Activated naive CD4-positive, alpha-beta T cell treated with anti-CD3 and anti-CD28 coated beads, Interleukin-2, amount 50 U/mL, for 72 hours (primary cell): ENCODE measurements around the gene SETD1A. TPM values are rescaled to one million over a fixed set of nuclear protein-coding genes. Genes with fewer than 3 reads are reported as not detected.
A peak's percentile ranks its signal among the peaks of the same experiment; 100 is the strongest.

Experiments
- ATAC-seq, 2 donors: fragments of 150-1000 bp; cut with Tn5 transposase; 2 replicates each; pipeline ENCODE4 v1.10.0; 2021; ENCODE audit warnings: mild to moderate bottlenecking in 2 of 2, moderate library complexity in 2 of 2
- DNase-seq, 2 donors: peaks; one replicate each; pipeline ENCODE4 v3.0.0; 2021 to 2022; ENCODE audit warnings: low spot score in 2 of 2
- H3K27ac Mint-ChIP-seq, 2 donors: one replicate each; pipeline ENCODE4 v1.8.0; 2022; ENCODE audit warnings: mild to moderate bottlenecking in 2 of 2, mixed read lengths in 2 of 2
- H3K36me3 Mint-ChIP-seq, 2 donors: one replicate each; pipeline ENCODE4 v1.8.0; 2022; ENCODE audit warnings: mixed read lengths in 2 of 2
- H3K9me3 Mint-ChIP-seq, 2 donors: one replicate each; pipeline ENCODE4 v1.8.0; 2022; ENCODE audit warnings: mixed read lengths in 2 of 2
- total RNA-seq, 2 donors: library from RNA; stranded (reverse); gene quantifications; one replicate each; pipeline ENCODE4 v1.2.3, GENCODE V29; 2022

The SETD1A gene
- total RNA-seq, 2 donors from 2014 or later = 24.5 to 34.1 TPM

GRCh38 chr16:30964574-30965226 is 7.1 kb downstream of the SETD1A start:
- Mint-ChIP-seq H3K36me3 (peaks cover 29 to 32% of the 10 kb centered on the region in 2 donors), H3K9me3 (no peaks in the 10 kb centered on the region), H3K27ac (peak overlapping the region; percentile 19 to 68)
- ATAC-seq (no peak), DNase-seq (no peak)

- Mint-ChIP-seq H3K9me3 (no peaks in the 10 kb centered on the region), H3K27ac (peak overlapping the region; percentile 19 to 68), H3K36me3 (peaks cover 23 to 27% of the 10 kb centered on the region in 2 donors)
- no peak for DNase-seq
- no peak for ATAC-seq
Measured at GRCh38 chr16:30965436-30965835, 7.9 kb downstream of the SETD1A start.

DNA sequence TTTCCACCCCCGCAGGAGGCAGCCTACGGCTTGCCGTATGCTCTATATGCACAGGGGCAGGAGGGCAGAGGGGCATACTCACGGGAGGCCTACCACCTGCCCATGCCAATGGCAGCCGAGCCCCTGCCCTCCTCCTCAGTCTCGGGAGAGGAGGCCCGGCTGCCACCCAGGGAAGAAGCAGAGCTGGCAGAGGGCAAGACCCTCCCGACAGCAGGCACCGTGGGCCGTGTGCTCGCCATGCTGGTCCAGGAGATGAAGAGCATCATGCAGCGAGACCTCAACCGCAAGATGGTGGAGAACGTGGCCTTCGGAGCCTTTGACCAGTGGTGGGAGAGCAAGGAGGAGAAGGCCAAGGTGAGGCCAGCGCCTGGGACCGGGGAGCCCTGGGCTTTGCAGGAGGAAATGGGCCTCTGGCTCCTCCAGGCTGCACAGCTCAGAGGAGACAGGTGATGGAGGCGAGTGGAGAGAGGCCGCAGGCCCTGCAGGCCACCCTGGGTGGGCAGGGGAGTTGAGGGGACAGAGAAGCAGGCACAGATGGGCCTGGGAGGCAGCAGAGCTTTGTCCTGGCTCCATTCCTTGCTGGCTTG is 8.6 kb downstream of the SETD1A start:
- no peaks in the 10 kb centered on the region for H3K9me3 Mint-ChIP-seq
- H3K36me3 Mint-ChIP-seq = peaks cover 28 to 34% of the 10 kb centered on the region in 2 donors
- no peak for DNase-seq
- peak overlapping the region; percentile 71 to 72 for H3K27ac Mint-ChIP-seq
- ATAC-seq = no peak

- no peaks in the 10 kb centered on the region for H3K9me3 Mint-ChIP-seq
- H3K27ac Mint-ChIP-seq = peak overlapping the region in 1 of 2 donors; percentile 60
- DNase-seq = no peak
- H3K36me3 Mint-ChIP-seq = peaks cover 25 to 38% of the 10 kb centered on the region in 2 donors
- ATAC-seq = no peak
Measured at GRCh38 chr16:30967795-30968194, 10.2 kb downstream of the SETD1A start.

DNA sequence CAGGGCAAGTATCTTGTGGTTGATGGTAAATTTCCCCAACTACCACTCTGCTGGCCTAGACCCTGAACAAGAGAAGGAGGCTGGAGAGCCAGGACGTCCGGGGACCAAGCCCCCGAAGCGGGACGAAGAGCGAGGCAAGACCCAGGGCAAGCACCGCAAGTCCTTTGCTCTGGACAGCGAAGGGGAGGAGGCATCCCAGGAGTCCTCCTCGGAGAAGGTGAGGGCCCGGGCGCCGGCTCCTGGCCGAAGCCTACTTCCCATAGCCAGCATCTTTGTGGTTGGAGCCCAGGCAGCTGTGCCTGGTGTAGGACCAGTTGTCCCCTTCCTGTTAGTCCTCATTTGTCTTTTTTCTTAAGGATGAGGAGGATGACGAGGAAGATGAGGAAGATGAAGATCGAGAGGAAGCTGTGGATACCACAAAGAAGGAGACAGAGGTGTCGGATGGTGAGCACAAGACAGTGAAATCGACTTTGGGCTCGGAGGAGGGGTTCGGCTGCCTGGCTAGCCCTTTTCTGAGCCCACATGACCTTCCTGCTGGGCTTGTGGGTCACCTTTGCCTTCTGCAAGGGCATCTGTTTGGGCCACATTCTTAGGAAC is 11.8 kb downstream of the SETD1A start:
- ATAC-seq (no peak), DNase-seq (no peak)
- H3K36me3 Mint-ChIP-seq = peaks cover 19 to 32% of the 10 kb centered on the region in 2 donors
- peak overlapping the region; percentile 22 to 48 for H3K27ac Mint-ChIP-seq
- H3K9me3 Mint-ChIP-seq = no peaks in the 10 kb centered on the region

DNA sequence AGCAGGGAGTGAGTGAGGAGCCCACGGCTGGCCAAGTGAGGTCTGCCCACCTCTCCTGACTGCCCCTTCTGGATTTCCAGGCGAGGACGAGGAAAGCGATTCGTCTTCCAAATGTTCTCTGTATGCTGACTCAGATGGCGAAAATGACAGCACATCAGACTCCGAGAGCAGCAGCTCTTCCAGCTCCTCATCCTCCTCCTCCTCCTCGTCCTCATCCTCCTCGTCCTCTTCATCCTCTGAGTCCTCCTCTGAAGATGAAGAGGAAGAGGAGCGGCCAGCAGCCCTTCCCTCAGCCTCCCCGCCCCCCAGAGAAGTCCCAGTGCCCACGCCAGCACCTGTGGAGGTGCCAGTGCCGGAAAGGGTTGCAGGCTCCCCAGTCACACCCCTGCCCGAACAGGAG is 13.7 kb downstream of the SETD1A start:
- ATAC-seq (no peak), DNase-seq (no peak)
- Mint-ChIP-seq H3K36me3 (peaks cover 15 to 26% of the 10 kb centered on the region in 2 donors), H3K9me3 (no peaks in the 10 kb centered on the region), H3K27ac (peak overlapping the region in 1 of 2 donors; percentile 52)

GRCh38 chr16:30972872-30973271 is 15.3 kb downstream of the SETD1A start:
- ATAC-seq (no peak), DNase-seq (no peak)
- Mint-ChIP-seq H3K9me3 (no peaks in the 10 kb centered on the region), H3K27ac (peak overlapping the region; percentile 13 to 43), H3K36me3 (peaks cover 15 to 19% of the 10 kb centered on the region in 2 donors)

- Mint-ChIP-seq H3K36me3 (peaks cover 15 to 16% of the 10 kb centered on the region in 2 donors), H3K9me3 (no peaks in the 10 kb centered on the region), H3K27ac (no peak overlapping the region)
- ATAC-seq (no peak), DNase-seq (no peak)
Measured at GRCh38 chr16:30974348-30974747, 16.8 kb downstream of the SETD1A start.

- ATAC-seq (no peak), DNase-seq (no peak)
- Mint-ChIP-seq H3K36me3 (peaks cover 5 to 6% of the 10 kb centered on the region in 2 donors), H3K9me3 (no peaks in the 10 kb centered on the region), H3K27ac (peak overlapping the region; percentile 11 to 33)
Measured at GRCh38 chr16:30976486-30976885, 18.9 kb downstream of the SETD1A start.

GRCh38 chr16:30977502-30977901 is 19.9 kb downstream of the SETD1A start:
- ATAC-seq (peak in 1 of 2 donors; percentile 27), DNase-seq (peak in 1 of 2 donors; percentile 46)
- Mint-ChIP-seq H3K9me3 (no peaks in the 10 kb centered on the region), H3K36me3 (peaks cover 5 to 6% of the 10 kb centered on the region in 2 donors), H3K27ac (peak overlapping the region in 1 of 2 donors; percentile 23)

GRCh38 chr16:30979170-30980022 is 21.8 kb downstream of the SETD1A start:
- Mint-ChIP-seq H3K9me3 (no peaks in the 10 kb centered on the region), H3K27ac (no peak overlapping the region), H3K36me3 (peaks cover 0 to 5% of the 10 kb centered on the region in 2 donors)
- no peak for ATAC-seq
- DNase-seq = no peak

GRCh38 chr16:30980023-30980371 is 22.4 kb downstream of the SETD1A start:
- DNase-seq = no peak
- peak overlapping the region in 1 of 2 donors; percentile 55 for H3K27ac Mint-ChIP-seq
- no peaks in the 10 kb centered on the region for H3K9me3 Mint-ChIP-seq
- H3K36me3 Mint-ChIP-seq = peaks cover 0 to 5% of the 10 kb centered on the region in 2 donors
- ATAC-seq = no peak

- no peak overlapping the region for H3K27ac Mint-ChIP-seq
- no peak for DNase-seq
- peaks cover 0 to 5% of the 10 kb centered on the region in 2 donors for H3K36me3 Mint-ChIP-seq
- H3K9me3 Mint-ChIP-seq = no peaks in the 10 kb centered on the region
- ATAC-seq = no peak
Measured at GRCh38 chr16:30980434-30980833, 22.9 kb downstream of the SETD1A start.

DNA sequence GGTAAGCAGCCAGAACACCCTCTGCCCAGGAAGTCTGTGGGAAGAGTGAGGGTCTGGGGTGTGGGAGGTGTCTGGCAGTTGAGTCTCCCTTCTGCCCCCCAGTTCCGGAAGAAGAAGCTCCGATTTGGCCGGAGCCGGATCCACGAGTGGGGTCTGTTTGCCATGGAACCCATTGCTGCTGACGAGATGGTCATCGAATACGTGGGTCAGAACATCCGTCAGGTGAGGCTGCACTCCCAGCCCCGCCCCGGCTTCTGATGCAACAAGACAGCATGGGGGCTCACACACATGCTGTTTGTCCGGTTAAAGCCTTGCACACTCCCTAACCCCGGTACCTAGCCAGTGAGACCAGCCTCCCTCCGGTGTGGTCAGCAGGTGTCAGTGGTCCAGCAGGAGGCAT is 23.4 kb downstream of the SETD1A start:
- Mint-ChIP-seq H3K36me3 (peaks cover 0 to 5% of the 10 kb centered on the region in 2 donors), H3K27ac (no peak overlapping the region)

DNA sequence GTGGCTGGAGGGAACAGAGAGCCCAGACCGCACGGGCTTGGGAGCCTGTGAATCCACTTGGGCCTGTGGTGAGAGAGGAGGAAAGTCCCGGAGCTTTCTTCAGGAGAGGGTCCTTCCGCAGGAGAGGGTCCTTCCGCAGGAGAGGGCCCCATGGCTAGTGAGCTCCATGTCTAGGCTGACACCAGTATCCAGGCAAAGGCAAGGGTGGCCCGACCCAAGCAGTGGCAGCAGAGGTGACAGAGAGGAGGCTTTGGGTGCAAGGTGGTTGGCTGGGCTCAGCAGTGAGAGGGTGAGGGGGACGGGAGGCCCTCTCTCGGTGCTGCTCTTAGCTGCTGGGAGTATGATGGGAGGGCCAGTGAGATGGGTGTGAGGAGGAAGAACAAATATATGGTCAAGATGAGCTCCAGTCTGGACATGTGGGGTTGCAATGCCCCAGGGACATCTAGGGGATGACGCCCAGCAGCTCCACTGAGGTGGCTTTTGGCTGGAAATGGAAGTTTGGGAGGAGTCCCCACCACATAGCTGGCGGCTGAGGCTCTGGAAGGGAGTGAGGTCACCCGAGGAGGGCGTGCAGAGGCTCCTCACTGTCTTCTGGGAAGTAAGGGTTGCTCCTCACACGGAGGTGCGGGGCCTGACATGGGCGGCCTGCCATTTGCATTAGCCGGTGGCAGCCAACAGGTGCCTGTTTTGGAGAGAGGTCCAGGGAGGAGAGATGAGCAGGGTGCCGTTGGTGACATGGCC is 25.2 kb downstream of the SETD1A start:
- DNase-seq (no peak), ATAC-seq (no peak)
- Mint-ChIP-seq H3K9me3 (no peaks in the 10 kb centered on the region), H3K27ac (peak overlapping the region; percentile 21 to 72), H3K36me3 (peaks cover 0 to 5% of the 10 kb centered on the region in 2 donors)

More for the DNA sequence above, 23.4 kb downstream of the SETD1A start:
- DNase-seq (no peak), ATAC-seq (no peak)
- no peaks in the 10 kb centered on the region for H3K9me3 Mint-ChIP-seq

DNA sequence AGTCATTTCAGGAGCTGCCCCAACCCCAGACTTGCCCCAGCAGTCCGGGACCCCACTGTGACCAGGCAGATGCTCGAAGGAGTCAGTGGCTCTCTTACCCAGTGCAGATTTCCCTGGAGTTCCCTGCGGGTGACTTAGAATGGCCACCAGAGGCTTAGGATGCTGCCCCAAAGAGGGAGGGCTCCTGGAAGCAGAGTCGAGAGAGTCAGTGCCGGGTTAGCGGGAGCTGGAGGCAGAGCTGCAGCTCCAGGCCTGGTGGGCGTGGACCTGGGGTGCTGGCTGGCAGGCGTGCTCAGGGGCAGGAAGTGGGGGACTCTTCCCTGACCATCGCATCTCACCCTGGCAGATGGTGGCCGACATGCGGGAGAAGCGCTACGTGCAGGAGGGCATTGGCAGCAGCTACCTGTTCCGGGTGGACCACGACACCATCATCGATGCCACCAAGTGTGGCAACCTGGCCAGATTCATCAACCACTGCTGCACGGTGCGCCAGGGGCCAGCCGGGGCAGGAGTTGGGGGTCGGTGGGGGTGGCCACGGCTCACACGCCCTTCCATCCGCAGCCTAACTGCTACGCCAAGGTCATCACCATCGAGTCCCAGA is 25.8 kb downstream of the SETD1A start:
- Mint-ChIP-seq H3K27ac (peak overlapping the region; percentile 21 to 72), H3K9me3 (no peaks in the 10 kb centered on the region), H3K36me3 (peaks cover 0 to 5% of the 10 kb centered on the region in 2 donors)
- ATAC-seq = no peak
- DNase-seq = no peak
